ENCODE data around the gene HACE1.
A peak's percentile ranks its signal among the peaks of the same experiment; 100 is the strongest.
"Not testable (repeated sequence)": the region's sequence is repeated elsewhere in the genome, so short reads cannot be mapped to it uniquely, and the experiment has no call there.

Gene HACE1

DNA sequence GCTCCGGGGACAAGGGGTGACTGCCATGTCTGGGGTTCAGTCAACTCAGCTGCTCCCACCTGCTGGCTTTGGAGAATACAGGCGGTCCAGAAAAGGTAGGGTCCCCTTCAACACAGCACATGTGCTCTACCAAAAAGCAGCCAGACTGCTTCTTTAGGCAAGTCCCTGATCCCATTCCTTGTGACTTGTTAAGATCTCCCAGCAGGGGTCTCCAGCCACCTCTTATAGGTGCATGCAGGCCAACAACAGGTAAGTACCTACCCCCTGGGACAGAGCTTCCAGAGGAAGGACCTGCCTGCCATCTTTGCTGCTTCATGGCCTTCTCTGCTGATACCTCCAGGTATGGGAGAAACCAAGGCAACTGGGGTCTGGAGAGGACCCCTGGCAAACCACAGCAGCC, 106.5 kb downstream of the HACE1 start:
- H3K27me3 ChIP-seq (ENCODE audit: insufficient read depth, low read length, poor library complexity), result no peaks in the 10 kb centered on the region
- ATAC-seq (ENCODE audit: insufficient read depth, low read depth), result no peak
- peaks cover 17% of the 10 kb centered on the region for H3K9me3 ChIP-seq (ENCODE audit: insufficient read depth, low read length, severe bottlenecking)
- TF ChIP-seq, protein P1, sequence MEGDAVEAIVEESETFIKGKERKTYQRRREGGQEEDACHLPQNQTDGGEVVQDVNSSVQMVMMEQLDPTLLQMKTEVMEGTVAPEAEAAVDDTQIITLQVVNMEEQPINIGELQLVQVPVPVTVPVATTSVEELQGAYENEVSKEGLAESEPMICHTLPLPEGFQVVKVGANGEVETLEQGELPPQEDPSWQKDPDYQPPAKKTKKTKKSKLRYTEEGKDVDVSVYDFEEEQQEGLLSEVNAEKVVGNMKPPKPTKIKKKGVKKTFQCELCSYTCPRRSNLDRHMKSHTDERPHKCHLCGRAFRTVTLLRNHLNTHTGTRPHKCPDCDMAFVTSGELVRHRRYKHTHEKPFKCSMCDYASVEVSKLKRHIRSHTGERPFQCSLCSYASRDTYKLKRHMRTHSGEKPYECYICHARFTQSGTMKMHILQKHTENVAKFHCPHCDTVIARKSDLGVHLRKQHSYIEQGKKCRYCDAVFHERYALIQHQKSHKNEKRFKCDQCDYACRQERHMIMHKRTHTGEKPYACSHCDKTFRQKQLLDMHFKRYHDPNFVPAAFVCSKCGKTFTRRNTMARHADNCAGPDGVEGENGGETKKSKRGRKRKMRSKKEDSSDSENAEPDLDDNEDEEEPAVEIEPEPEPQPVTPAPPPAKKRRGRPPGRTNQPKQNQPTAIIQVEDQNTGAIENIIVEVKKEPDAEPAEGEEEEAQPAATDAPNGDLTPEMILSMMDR (IDR thresholded peaks at IDR 0.05; ENCODE audit: borderline replicate concordance, extremely low read depth, low read length, poor library complexity, severe bottlenecking), result no peak
- H3K9ac ChIP-seq (ENCODE audit: low read depth, low read length), result no peak overlapping the region
- H4K20me1 ChIP-seq (ENCODE audit: insufficient read depth, low read length), result no peaks in the 10 kb centered on the region
- DNase-seq, result no peak
- H2AFZ ChIP-seq (ENCODE audit: low read depth, low read length), result no peak overlapping the region
- H3K36me3 ChIP-seq (ENCODE audit: insufficient read depth, low read length), result peaks cover 48% of the 10 kb centered on the region
- H3K4me2 ChIP-seq (ENCODE audit: insufficient read depth, low read length), result no peak overlapping the region
- no peak overlapping the region for H3K4me3 ChIP-seq (ENCODE audit: low read depth in 1 of 2, low read length in 2 of 2)
- H3K27ac ChIP-seq (ENCODE audit: low read length), result no peak overlapping the region
- H3K79me2 ChIP-seq (ENCODE audit: insufficient read depth, low read length), result peaks cover 3% of the 10 kb centered on the region; the same call in 1 of the 2 replicates
- no peaks in the 10 kb centered on the region for H3K4me1 ChIP-seq (ENCODE audit: insufficient read depth, low read length)

DNA sequence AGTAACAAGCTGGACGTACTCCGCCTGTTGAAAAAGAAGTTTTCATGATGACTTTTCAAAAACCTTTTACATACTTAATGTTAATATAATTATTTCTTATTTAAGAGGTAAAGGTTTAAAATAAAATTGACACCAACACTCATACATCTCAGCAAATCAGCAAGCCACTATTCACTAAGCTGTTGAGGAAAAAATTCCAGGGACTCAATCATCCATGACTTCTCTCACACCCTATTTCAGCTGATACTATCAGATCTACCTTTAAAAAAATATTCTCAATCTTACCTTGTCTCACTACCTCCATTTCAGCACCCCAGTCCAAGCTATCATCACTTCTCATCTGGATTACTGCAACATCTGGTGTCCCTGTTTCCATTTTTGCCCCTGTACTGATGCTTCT, 109.3 kb downstream of the HACE1 start:
- no peaks in the 10 kb centered on the region for H4K20me1 ChIP-seq (ENCODE audit: insufficient read depth, low read length)
- no peaks in the 10 kb centered on the region for H3K4me1 ChIP-seq (ENCODE audit: insufficient read depth, low read length)
- H3K4me3 ChIP-seq (ENCODE audit: low read depth in 1 of 2, low read length in 2 of 2), result no peak overlapping the region
- ATAC-seq (ENCODE audit: insufficient read depth, low read depth) (no peak), DNase-seq (no peak)
- no peaks in the 10 kb centered on the region for H3K27me3 ChIP-seq (ENCODE audit: insufficient read depth, low read length, poor library complexity)
- H3K9ac ChIP-seq (ENCODE audit: low read depth, low read length), result no peak overlapping the region
- TF ChIP-seq, protein P1 (IDR thresholded peaks at IDR 0.05; ENCODE audit: borderline replicate concordance, extremely low read depth, low read length, poor library complexity, severe bottlenecking), result no peak
- TF ChIP-seq EZH2 (IDR thresholded peaks at IDR 0.05; ENCODE audit: borderline replicate concordance, low read depth, low read length, severe bottlenecking), result no peak
- peaks cover 42% of the 10 kb centered on the region for H3K36me3 ChIP-seq (ENCODE audit: insufficient read depth, low read length)
- no peaks in the 10 kb centered on the region; the same call in 1 of the 2 replicates for H3K79me2 ChIP-seq (ENCODE audit: insufficient read depth, low read length)
- peaks cover 6% of the 10 kb centered on the region for H3K9me3 ChIP-seq (ENCODE audit: insufficient read depth, low read length, severe bottlenecking)
- H2AFZ ChIP-seq (ENCODE audit: low read depth, low read length), result no peak overlapping the region
- no peak overlapping the region for H3K27ac ChIP-seq (ENCODE audit: low read length)
- H3K4me2 ChIP-seq (ENCODE audit: insufficient read depth, low read length), result no peak overlapping the region

DNA sequence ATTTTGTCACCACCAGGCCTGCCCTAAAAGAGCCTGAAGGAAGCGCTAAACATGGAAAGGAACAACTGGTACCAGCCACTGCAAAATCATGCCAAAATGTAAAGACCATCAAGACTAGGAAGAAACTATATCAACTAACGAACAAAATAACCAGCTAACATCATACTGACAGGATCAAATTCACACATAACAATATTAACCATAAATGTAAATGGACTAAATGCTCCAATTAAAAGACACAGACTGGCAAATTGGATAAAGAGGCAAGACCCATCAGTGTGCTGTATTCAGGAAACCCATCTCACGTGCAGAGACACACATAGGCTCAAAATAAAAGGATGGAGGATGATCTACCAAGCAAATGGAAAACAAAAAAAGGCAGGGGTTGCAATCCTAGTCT, 120.6 kb downstream of the HACE1 start:
- H3K4me3 ChIP-seq (ENCODE audit: low read depth in 1 of 2, low read length in 2 of 2); H3K9me3 ChIP-seq (ENCODE audit: insufficient read depth, low read length, severe bottlenecking); DNase-seq; H3K27me3 ChIP-seq (ENCODE audit: insufficient read depth, low read length, poor library complexity); H3K9ac ChIP-seq (ENCODE audit: low read depth, low read length); H3K79me2 ChIP-seq (ENCODE audit: insufficient read depth, low read length); H3K27ac ChIP-seq (ENCODE audit: low read length); H4K20me1 ChIP-seq (ENCODE audit: insufficient read depth, low read length); H3K4me1 ChIP-seq (ENCODE audit: insufficient read depth, low read length); H2AFZ ChIP-seq (ENCODE audit: low read depth, low read length); H3K4me2 ChIP-seq (ENCODE audit: insufficient read depth, low read length); ATAC-seq (ENCODE audit: insufficient read depth, low read depth): not testable (repeated sequence)
- peaks cover 14% of the 10 kb centered on the region; the same call in 1 of the 2 replicates for H3K36me3 ChIP-seq (ENCODE audit: insufficient read depth, low read length)

DNA sequence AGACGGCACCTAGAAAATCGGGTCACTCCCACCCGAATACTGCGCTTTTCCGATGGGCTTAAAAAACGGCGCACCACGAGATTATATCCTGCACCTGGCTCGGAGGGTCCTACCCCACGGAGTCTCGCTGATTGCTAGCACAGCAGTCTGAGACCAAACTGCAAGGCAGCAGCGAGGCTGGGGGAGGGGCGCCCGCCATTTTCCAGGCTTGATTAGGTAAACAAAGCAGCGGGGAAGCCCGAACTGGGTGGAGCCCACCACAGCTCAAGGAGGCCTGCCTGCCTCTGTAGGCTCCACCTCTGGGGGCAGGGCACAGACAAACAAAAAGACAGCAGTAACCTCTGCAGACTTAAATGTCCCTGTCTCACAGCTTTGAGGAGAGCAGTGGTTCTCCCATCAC, 122.2 kb downstream of the HACE1 start:
- H3K79me2 ChIP-seq (ENCODE audit: insufficient read depth, low read length); H2AFZ ChIP-seq (ENCODE audit: low read depth, low read length); H3K4me1 ChIP-seq (ENCODE audit: insufficient read depth, low read length); H3K4me3 ChIP-seq (ENCODE audit: low read depth in 1 of 2, low read length in 2 of 2); H3K27ac ChIP-seq (ENCODE audit: low read length); H3K27me3 ChIP-seq (ENCODE audit: insufficient read depth, low read length, poor library complexity); H3K9ac ChIP-seq (ENCODE audit: low read depth, low read length); H3K4me2 ChIP-seq (ENCODE audit: insufficient read depth, low read length); ATAC-seq (ENCODE audit: insufficient read depth, low read depth); H4K20me1 ChIP-seq (ENCODE audit: insufficient read depth, low read length); H3K9me3 ChIP-seq (ENCODE audit: insufficient read depth, low read length, severe bottlenecking): not testable (repeated sequence)
- H3K36me3 ChIP-seq (ENCODE audit: insufficient read depth, low read length), result peaks cover 16% of the 10 kb centered on the region
- peak; percentile 70 for DNase-seq
